AG09319 (cell line): ENCODE measurements around the gene NOS1AP.

Source experiments
- DNase-seq: peaks from one replicate; pipeline ENCODE4 v3.0.0-alpha.2; 2010; ENCODE audit warnings: low read depth; ENCODE audit errors: extremely low read depth
- TF ChIP-seq, protein P1 (sequence below): IDR thresholded peaks from 2 replicates; pipeline ENCODE4 v1.5.1; 2011; ENCODE audit warnings: low read depth, mild to moderate bottlenecking, inconsistent platforms, low read length, moderate library complexity

NOS1AP gene

DNA sequence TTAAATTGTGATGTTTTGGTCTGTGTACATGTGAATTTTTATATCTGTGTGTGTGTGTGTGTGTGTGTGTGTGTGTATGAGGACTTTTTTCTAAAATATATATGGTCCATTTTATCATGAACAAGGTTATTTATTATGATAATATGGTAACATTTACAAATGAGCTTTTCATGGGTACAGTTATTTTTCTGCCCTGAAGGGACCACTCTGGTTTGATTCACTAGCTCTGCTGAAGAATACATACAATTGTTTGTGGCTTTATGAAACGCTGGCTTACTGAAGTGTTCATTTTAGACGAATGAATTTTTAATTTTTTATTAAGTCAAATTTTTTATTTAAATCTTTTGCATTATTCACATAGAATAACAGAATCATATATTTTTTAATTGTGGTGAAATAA lies 235.2 kb downstream of the NOS1AP start:
- TF ChIP-seq, protein P1, sequence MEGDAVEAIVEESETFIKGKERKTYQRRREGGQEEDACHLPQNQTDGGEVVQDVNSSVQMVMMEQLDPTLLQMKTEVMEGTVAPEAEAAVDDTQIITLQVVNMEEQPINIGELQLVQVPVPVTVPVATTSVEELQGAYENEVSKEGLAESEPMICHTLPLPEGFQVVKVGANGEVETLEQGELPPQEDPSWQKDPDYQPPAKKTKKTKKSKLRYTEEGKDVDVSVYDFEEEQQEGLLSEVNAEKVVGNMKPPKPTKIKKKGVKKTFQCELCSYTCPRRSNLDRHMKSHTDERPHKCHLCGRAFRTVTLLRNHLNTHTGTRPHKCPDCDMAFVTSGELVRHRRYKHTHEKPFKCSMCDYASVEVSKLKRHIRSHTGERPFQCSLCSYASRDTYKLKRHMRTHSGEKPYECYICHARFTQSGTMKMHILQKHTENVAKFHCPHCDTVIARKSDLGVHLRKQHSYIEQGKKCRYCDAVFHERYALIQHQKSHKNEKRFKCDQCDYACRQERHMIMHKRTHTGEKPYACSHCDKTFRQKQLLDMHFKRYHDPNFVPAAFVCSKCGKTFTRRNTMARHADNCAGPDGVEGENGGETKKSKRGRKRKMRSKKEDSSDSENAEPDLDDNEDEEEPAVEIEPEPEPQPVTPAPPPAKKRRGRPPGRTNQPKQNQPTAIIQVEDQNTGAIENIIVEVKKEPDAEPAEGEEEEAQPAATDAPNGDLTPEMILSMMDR = no peak
- no peak for DNase-seq

DNA sequence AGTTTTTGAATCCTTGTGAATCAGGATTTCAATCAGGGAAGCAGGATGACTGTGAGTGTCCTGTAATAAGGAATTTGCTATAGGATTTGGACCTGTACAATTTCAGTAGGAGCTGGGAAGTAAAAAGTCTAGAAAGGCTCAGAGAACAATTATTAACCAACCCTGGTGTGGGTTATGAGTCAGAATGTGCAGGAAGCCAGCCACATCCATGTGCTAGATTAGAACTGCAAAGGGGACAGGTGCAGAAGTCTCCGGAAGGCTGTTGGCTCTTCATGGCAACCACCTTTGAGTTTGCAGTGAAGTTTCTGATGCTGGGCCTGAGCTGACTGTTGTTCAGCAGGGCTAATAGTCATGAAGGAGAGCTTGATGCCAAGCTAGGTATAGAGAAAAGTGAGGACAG lies 236.5 kb downstream of the NOS1AP start:
- DNase-seq = no peak
- TF ChIP-seq, protein P1 = no peak

DNA sequence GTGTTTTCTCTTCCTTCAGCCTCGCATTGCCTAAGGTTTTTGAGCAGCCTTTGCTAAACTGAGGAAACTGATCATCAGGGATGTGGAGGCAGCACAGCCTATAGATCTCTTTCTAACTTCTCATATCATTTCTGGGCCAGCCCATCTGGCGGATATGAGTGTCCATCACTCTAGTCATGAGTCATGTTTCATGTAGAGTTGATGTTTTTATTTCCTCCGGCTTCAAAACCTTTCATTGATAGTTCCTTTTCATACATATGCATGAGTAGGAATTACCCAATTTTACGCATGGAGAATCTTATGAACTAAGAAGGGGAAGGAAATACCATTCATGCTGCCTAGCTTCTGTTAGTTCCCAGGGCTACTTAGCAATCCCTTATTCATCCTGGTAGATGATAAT lies 240.8 kb downstream of the NOS1AP start:
- DNase-seq = no peak
- TF ChIP-seq, protein P1 = no peak

DNA sequence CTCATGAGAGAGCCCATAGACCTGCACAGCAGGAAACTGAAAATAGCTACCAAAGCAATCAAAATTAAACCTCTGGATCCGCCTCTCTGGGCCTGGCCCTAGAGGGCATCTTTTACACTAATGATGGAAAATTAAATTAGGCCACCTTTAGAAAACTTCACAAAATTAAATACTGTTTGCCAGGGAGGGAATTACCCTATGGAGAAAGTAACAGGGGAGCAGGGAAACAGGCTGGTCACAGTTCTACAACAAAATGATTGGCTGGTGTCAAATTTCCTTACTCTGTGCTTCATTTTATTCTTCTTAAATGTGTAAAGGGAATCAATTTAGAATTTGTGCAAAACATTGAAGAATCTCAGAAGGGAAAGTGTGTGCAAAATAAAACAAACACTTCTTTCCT lies 244.7 kb downstream of the NOS1AP start:
- no peak for DNase-seq

DNA sequence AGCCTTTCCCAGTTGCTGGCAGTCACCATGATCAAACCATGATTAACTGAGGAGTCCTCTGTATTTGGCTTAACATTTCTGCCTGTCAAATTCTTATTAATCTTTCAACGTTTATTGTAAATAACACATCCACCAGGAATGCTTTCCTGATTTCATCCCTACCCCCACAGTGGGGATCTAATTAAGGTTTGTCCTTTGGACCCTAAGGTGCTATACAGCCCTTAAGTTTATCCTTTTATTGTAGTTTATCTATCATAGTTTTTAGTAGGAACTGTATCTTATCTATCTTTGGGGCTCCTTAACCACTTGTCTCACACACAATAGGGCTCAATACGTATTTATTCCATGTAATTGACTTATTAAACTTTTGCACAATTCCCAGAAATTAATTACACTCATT lies 246.2 kb downstream of the NOS1AP start:
- no peak for DNase-seq
- TF ChIP-seq, protein P1 = no peak

More for the DNA sequence above, 244.7 kb downstream of the NOS1AP start:
- TF ChIP-seq, protein P1 = no peak

DNA sequence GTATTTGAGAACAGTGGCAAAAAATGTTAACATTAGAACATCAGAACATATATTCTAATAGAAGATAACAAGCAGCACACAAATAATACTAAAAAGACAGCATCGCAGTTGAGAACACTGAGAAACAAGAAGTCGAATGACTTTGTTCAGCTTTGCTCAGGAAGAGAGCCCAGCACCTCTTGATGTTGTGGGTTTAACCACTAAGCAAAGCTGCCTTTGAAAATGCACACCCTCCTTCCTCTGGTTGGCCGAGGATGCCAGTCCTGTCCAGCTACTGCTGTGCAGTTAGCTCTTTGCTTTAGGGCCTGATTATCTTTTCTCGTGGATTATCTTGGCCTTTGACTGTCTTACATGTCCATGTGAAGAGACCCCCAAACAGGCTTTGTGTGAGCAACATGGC lies 246.7 kb downstream of the NOS1AP start:
- DNase-seq = no peak
- TF ChIP-seq, protein P1 = no peak

DNA sequence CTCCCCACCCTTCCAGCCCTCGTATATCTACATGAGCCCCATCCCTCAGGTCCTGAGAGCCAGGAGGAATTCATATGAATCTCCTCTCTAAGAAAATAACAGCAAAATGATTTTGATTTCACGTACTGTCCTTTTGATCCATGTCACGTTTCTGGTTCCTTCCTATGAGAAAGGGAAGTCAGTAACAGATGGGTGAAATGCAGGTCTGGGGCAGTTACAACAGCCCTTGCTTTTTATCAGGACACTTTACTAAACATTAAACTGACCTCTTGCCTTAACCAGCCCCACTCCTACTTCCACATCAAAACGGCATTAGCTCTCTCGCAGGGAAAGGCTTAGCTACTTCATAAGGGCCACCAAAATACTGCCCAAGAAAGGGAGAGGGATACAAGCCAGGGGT lies 248.1 kb downstream of the NOS1AP start:
- no peak for DNase-seq

More for the DNA sequence above, 248.1 kb downstream of the NOS1AP start:
- TF ChIP-seq, protein P1 = no peak
